Effector CD4-positive, alpha-beta T cell (primary cell): ENCODE data around the gene DAAM2.

ENCODE experiments used
- DNase-seq: peaks from one replicate; pipeline ENCODE4 v3.0.0-alpha.2; 2020

The DAAM2 gene

GRCh38 chr6:39820553-39820952, 28.4 kb downstream of the DAAM2 start:
- DNase-seq: no peak

DNA sequence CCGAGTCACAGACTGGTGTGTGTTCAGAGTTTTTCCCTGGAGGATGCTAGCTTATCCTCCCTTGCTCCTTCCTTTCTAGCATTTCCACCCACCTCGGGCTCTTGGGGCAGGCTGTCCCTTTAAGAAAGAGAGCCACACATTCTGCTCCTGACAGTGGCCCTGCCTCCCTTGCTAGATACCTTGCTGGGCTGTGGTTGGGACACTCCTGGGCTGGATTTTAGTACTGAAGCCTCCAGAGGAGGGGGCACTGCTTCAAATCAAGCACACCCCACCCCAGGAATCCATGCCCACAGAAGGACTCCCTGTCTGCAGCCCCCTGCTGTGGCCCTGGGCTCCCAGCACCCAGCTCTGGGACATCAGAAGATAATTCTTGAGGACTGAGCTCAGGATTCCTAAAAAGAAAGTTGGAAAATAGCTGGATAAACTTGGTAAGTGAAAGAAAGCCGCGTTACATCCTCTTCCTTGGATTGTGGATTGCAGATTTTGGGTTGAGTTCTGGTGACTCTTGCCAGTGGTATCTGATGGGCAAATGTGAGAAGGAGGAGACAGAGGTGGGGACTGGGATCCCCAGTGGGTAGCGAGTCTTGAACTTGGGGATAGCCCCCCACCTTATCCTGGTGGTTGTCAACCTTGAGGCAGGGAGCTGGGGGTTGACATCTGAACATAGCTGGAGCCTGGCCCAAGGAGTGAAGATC, 29.0 kb downstream of the DAAM2 start:
- DNase-seq: no peak

- no peak for DNase-seq
These were observed 29.8 kb downstream of the DAAM2 start for GRCh38 chr6:39821742-39822532.

DNA sequence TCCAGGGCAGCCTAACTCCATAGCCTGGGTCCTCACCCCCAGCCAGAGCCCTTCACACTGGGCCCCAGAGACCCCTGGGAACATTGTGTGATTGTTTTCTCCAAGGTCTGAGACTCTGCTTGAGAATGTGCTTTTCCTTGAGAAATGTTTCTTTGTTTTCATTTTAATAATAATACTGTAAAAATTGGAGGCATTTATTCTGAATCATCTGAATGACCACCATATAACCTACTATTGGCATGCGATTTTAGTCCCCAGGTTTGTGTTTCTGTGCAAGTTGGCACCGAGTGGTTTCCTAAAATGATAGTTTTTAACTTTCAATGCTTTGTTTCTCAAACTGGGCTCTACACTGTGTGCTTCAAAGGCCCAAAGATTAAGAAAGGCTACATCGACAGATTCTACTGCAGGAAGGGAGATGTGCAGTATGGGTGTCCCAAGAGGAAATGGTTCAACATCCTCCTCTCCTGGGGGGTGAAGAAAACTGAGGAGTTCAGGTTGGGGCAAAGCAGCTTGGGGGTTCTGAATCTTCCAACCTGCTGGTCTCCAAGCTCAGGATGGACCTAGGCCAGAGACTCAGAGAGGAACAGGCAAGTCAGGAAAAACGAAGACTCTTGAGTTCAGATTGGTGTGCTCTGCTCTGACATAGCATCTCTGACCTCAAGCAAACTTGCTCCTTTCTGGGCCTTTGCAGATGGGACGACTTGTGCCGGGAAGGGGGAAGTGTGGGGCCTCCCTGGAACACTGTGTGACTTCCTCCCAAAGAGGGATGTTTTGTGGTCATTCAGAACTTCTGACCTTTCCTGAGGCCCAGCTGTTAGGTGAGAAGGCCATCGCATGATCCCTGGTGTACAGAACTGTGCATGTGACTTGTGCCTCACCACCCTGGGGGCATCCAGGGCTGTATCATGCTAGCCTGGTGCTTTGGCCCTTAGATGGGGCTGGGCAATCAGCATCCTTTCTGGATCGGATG, 31.0 kb downstream of the DAAM2 start:
- no peak for DNase-seq

- no peak for DNase-seq
These were observed 32.1 kb downstream of the DAAM2 start for GRCh38 chr6:39824030-39824926.

DNA sequence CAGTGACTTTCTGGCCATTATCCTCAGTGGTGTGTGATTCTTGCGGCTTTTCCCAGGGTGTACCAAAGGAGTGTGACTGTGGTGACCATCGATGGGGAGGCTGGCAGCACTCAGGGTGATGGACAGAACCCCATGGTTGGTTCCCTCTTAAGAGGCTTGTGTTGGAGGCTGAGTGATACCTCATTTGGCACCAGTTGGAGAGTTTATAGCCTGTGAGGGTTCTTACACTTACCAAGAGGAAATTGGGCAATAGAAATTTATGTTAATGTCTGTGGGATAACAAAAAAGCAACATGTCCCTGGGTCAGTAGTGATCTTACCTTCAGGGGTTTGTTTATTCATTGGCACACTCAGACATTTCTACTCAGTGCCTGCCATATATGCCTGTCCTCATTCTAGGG, 37.2 kb downstream of the DAAM2 start:
- no peak for DNase-seq

DNA sequence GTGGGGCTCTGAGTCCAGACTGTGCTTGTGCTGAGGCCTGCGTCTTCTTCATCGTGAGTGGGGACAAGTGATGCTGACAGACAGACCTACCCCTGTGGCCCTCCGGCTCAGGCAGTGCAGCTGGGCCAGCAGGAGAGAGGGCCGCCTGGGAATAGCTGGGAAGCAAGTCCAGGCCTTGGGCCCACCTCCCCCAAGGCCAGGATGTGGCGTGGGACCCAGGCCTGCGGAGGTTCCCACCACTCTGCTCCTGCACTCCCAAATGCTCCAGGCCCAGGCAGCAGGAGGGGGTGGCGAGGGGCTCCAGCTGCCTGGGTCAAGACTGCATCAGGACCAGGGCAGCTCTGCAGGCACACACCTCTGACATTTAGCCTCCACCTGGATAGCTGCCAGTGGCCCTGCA, 38.3 kb downstream of the DAAM2 start:
- no peak for DNase-seq

DNA sequence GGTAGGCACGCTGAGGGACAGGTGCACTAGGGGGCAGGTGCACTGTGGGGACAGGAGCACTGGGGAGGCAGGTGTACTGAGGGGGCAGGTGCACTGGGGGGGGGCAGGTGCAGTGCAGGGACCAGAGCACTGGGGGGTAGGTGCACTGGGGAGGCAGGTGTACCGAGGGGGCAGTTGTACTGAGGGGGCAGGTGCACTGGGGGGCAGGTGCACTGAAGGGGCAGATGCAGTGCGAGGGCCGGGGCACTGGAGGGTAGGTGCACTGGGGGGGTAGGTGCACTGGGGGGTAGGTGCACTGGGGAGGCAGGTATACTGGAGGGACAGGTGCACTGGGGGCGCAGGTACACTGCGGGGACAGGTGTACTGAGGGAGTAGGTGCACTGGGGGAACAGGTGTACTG, 39.5 kb downstream of the DAAM2 start:
- DNase-seq: no peak

- DNase-seq: no peak
These were observed 42.1 kb downstream of the DAAM2 start for GRCh38 chr6:39834278-39834677.

- no peak for DNase-seq
These were observed 42.7 kb downstream of the DAAM2 start for GRCh38 chr6:39834866-39835265.

- DNase-seq: no peak
These were observed 43.7 kb downstream of the DAAM2 start for GRCh38 chr6:39835821-39836295.

- DNase-seq: no peak
These were observed 44.4 kb downstream of the DAAM2 start for GRCh38 chr6:39836606-39837005.

DNA sequence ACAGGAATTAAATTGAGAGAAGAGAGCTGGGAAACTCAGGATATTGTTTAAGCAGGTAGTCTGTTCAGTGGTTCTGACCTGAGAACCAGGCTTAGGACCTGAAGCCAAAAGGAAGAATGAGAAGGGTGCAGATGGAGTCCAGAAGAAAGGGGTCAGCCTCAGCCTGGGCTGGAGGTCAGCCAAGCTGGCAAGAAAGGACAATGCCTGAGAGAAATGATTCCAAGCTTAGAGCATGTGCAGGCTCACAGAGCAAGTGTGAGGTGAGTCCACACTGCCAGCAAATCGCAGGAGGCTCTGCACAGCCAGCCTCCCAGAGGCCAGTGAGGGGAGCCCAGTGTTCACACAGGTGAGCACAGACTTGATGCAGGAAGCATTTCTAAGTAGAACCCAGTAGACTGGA, 47.3 kb downstream of the DAAM2 start:
- no peak for DNase-seq

GRCh38 chr6:39840781-39841180, 48.6 kb downstream of the DAAM2 start:
- no peak for DNase-seq

- DNase-seq: no peak
These were observed 49.1 kb downstream of the DAAM2 start for GRCh38 chr6:39841291-39841690.

GRCh38 chr6:39841923-39842322, 49.7 kb downstream of the DAAM2 start:
- no peak for DNase-seq

DNA sequence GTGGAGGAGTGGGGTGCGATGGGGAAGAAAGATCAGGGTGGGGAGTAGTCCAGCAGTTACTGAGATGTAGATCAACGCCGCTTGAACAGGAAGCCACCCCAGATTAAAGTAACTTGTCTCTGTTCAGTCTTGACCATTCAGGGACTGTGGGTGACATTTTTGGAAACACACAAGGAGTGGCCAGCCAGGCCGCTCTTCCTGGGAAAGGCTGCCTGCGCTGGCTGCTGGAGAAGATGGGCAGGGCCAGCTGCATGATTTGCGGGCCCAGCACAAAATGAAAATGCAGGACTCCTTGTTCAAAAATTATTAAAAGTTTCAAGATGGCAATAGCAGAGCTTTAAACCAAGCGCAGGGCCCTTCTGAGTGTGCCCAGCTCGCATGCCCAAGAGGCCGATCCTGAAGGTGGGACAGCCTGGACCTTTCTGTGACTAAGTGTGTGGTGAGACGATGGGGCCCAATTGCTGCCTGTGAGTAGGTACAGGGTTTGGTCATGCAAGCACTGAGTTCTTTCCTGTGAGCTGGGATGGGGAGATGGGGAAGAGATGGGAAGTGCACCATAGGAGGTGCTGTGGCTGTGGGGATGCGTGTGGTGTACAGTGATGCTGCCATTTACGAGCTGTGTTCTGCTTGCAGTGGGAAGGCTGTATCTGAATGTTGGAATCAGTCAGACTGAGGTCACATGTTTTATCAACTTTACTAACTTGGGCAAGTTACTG, 51.3 kb downstream of the DAAM2 start:
- no peak for DNase-seq

DNA sequence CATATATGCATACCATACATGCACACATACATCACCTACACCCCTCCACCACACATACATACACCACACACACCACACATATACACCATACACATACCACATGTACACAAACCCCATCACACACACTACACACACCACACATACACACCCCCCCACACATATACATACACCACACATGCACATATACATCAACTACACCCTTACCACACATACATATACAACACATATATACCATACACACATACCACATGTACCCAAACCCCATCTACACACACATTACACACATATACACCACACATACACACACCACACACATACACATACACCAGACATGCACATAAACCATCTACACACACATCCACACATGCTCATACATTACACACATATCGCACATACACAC, 52.7 kb downstream of the DAAM2 start:
- DNase-seq: no peak

GRCh38 chr6:39847221-39847620, 55.0 kb downstream of the DAAM2 start:
- DNase-seq: no peak

- DNase-seq: no peak
These were observed 56.0 kb downstream of the DAAM2 start for GRCh38 chr6:39848171-39848570.

- DNase-seq: no peak
These were observed 57.1 kb downstream of the DAAM2 start for GRCh38 chr6:39849228-39849627.
